Ishikawa (cell line): ENCODE data around the gene SYNCRIP.

Source experiments
- CEBPB ChIP-seq: IDR thresholded peaks from 2 replicates; pipeline ENCODE4 v1.6.1; 2012
- CREB1 ChIP-seq: IDR thresholded peaks from 2 replicates; pipeline ENCODE4 v1.6.1; 2012; ENCODE audit warnings: low read depth
- EGR1 ChIP-seq: IDR thresholded peaks from 2 replicates; pipeline ENCODE4 v1.6.1; 2012
- EP300 ChIP-seq: IDR thresholded peaks from 2 replicates; pipeline ENCODE4 v1.6.1; 2012; ENCODE audit warnings: borderline replicate concordance
- FOXM1 ChIP-seq: IDR thresholded peaks from 2 replicates; pipeline ENCODE4 v1.6.1; 2012; ENCODE audit warnings: low read depth, borderline replicate concordance
- NFIC ChIP-seq: IDR thresholded peaks from 2 replicates; pipeline ENCODE4 v1.6.1; 2012
- RAD21 ChIP-seq: IDR thresholded peaks from 2 replicates; pipeline ENCODE4 v1.6.1; 2012; ENCODE audit warnings: low read depth
- TAF1 ChIP-seq: IDR thresholded peaks from 2 replicates; pipeline ENCODE4 v1.6.1; 2012; ENCODE audit warnings: low read depth, mild to moderate bottlenecking
- TCF12 ChIP-seq: IDR thresholded peaks from 2 replicates; pipeline ENCODE4 v1.6.1; 2012; ENCODE audit warnings: low read depth
- TEAD4 ChIP-seq: IDR thresholded peaks from 2 replicates; pipeline ENCODE4 v1.6.1; 2012
- YY1 ChIP-seq: IDR thresholded peaks from 2 replicates; pipeline ENCODE4 v1.6.1; 2012; ENCODE audit warnings: low read depth
- ZBTB7A ChIP-seq: IDR thresholded peaks from 2 replicates; pipeline ENCODE4 v1.6.1; 2012; ENCODE audit warnings: low read depth
- TF ChIP-seq, protein P1 (sequence below): IDR thresholded peaks from 2 replicates; pipeline ENCODE4 v1.6.1; 2012; ENCODE audit warnings: low read depth, mild to moderate bottlenecking
- TF ChIP-seq, protein P2 (sequence below): IDR thresholded peaks from 2 replicates; pipeline ENCODE4 v1.6.1; 2012
- TF ChIP-seq, protein P3 (sequence below): IDR thresholded peaks from 2 replicates; pipeline ENCODE4 v1.6.1; 2012

SYNCRIP gene

DNA sequence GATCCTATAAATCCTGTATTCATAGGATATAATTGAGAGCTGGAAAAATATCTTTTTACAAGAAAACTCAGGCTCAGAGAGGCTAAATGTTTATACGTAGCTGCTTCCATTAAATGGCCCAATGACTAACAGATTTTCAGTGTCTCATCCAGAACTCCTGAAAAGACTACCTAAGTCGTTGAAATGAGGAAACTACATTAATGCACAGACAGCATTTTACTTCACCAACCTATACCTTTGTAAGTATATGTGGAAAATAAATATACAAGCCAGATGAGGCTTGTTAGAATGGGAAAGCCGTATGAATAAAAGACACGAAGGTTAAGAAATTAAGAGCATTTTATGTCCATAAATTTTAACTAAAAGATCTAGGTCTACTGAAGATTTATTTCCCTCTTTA lies 40.6 kb downstream of the SYNCRIP start:
- TF ChIP-seq TEAD4 = no peak
- TF ChIP-seq, protein P1, sequence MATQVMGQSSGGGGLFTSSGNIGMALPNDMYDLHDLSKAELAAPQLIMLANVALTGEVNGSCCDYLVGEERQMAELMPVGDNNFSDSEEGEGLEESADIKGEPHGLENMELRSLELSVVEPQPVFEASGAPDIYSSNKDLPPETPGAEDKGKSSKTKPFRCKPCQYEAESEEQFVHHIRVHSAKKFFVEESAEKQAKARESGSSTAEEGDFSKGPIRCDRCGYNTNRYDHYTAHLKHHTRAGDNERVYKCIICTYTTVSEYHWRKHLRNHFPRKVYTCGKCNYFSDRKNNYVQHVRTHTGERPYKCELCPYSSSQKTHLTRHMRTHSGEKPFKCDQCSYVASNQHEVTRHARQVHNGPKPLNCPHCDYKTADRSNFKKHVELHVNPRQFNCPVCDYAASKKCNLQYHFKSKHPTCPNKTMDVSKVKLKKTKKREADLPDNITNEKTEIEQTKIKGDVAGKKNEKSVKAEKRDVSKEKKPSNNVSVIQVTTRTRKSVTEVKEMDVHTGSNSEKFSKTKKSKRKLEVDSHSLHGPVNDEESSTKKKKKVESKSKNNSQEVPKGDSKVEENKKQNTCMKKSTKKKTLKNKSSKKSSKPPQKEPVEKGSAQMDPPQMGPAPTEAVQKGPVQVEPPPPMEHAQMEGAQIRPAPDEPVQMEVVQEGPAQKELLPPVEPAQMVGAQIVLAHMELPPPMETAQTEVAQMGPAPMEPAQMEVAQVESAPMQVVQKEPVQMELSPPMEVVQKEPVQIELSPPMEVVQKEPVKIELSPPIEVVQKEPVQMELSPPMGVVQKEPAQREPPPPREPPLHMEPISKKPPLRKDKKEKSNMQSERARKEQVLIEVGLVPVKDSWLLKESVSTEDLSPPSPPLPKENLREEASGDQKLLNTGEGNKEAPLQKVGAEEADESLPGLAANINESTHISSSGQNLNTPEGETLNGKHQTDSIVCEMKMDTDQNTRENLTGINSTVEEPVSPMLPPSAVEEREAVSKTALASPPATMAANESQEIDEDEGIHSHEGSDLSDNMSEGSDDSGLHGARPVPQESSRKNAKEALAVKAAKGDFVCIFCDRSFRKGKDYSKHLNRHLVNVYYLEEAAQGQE = no peak
- TF ChIP-seq FOXM1 = no peak
- TF ChIP-seq EP300 = no peak
- no peak for TF ChIP-seq EGR1
- TF ChIP-seq RAD21 = no peak

DNA sequence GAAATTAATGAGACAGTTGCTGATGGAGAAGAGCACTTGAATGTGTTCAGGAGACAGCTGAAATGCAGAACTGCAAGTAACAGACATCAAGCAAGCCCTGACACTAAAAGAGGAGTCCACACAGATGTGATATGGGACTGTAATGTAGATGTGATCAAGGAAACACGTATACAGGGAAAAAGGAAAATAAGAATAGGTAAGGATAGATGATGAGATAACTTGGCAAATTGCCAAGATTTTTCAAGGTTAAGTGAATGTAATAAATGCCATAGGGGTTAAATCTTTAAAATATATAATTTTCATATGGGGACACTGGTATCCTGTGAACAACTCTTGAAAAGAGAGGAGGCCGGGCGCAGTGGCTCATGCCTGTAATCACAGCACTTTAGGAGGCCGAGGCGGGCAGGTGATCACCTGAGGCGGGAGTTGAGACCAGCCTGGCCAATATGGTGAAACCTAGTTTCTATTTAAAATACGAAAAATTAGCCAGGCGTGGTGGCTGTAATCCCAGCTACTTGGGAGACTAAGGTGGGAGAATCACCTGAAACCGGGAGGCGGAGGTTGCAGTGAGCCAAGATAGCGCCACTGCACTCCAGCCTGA lies 41.9 kb downstream of the SYNCRIP start:
- TF ChIP-seq NFIC (peak; percentile 91), TAF1 (no peak)

DNA sequence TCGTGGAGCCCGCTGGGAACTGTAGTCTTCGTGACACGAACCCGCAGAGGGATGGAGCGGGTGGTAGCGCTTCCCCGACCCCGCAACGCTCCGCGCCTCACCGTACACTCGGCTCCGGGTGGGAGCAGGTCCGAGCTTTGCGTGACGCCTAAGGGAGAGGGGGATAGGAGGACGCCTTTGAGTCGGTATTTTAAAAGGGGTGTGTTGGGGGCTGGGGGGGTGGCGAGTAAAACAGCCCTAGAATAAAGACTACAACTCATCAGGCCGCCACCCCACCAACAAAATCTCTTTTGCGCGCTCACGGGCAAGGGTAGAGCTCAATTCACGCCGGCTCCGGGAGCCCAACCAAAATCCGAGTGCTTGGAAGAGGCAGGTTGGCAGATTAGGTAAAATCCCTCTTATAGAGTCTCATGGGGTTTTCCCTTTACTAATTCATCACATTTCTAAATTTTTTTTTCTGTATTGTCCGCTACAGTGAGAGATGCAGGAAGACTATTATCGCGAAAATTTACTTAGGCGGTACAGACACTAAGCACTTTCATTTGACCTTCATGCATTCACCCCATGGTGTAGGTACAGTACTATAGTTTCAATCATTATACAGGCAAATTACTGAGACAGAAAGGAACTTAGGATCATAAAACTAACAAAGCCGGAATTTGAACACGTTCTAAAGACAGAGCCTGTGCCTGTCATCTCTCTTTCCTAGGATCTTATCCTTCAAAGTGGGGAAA lies 48.3 kb downstream of the SYNCRIP start:
- TF ChIP-seq NFIC (no peak), TAF1 (peak; percentile 9; the same call in 1 of the 2 replicates)

DNA sequence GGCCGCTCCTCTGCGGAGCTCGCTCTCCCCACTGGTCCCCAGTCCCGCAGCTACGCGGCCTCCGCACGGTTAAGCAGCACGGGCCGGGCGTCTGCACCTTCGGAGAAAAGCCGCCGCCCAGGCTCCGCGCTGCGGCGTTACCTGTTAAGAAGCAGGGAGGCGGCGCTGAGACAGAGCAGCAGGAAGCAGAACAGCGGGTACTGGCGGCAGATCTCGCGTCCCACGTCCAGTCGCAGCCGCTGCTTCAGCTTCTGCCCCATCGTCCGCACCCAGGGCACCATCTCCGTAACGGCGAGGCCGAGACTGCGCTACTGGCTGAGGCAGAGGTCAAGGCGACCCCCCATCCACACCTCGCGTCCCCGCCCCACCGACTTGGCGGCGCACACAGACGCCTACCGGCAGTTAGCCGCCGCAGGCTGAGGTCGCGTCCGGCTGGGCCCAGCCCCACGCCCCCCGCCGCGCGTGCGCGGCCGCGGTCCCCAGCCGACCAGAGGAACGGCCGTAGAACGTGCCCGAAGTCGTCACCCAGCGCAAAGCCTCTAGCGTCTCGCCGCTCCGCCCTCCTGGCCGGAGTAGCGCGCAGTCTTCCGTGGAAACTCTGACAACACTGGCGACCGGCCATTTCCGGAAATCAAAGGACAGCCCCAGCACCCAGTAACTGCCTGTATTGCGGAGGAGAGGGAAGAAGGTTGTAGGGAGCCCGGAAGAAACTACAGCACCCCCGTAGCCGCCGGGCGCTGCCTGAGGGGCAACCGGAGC lies 49.1 kb downstream of the SYNCRIP start, which contains the start of gene SNX14:
Gene SNX14 (minus strand): TSS at position 421 of the 759 bp plus-strand sequence. CDS start 140 bp downstream, at position 281.
- TF ChIP-seq YY1 (peak; percentile 77), TCF12 (peak; percentile 50; the same call in 1 of the 2 replicates), FOXM1 (0 out of 2 replicates have a peak, but pooled peaks have one; percentile 12), EP300 (peak; percentile 34; the same call in 1 of the 2 replicates), TAF1 (0 out of 2 replicates have a peak, but pooled peaks have one; percentile 18), RAD21 (no peak), EGR1 (no peak), NFIC (peak; percentile 51), TEAD4 (peak; percentile 34; the same call in 1 of the 2 replicates), ZBTB7A (0 out of 2 replicates have a peak, but pooled peaks have one; percentile 0), CREB1 (0 out of 2 replicates have a peak, but pooled peaks have one; percentile 35), CEBPB (no peak)
- TF ChIP-seq, protein P2, sequence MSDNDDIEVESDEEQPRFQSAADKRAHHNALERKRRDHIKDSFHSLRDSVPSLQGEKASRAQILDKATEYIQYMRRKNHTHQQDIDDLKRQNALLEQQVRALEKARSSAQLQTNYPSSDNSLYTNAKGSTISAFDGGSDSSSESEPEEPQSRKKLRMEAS = no peak; the same call in none of the 2 replicates
- TF ChIP-seq, protein P1 = no peak
- TF ChIP-seq, protein P3, sequence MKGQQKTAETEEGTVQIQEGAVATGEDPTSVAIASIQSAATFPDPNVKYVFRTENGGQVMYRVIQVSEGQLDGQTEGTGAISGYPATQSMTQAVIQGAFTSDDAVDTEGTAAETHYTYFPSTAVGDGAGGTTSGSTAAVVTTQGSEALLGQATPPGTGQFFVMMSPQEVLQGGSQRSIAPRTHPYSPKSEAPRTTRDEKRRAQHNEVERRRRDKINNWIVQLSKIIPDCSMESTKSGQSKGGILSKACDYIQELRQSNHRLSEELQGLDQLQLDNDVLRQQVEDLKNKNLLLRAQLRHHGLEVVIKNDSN = no peak

DNA sequence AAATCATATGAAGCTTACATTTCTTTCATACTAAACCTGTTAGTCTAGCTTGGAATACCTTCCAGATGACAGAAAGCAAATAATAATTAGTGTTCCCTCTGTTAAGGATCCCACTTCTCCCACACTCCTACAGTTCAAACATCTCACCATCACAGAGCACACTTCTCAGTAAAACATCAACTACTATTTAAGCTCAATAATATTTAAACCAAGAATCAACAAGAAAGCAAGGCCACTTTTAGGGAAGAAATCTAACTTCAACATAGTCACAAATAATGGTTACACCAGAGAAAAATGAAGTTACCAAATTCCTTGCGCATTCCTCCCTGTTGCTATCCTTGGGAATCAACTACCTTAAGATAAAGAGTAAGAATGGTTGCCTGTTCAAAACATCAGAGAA lies 50.7 kb downstream of the SYNCRIP start:
- TF ChIP-seq, protein P1 = no peak
- TF ChIP-seq FOXM1 = no peak
- no peak for TF ChIP-seq YY1
- no peak for TF ChIP-seq EGR1
- TF ChIP-seq CREB1 = no peak
- no peak for TF ChIP-seq ZBTB7A
- no peak for TF ChIP-seq TAF1
- TF ChIP-seq, protein P3 = no peak
- TF ChIP-seq TEAD4 = no peak
